ENCODE data around the gene TTC16. TPM values are rescaled to one million over a fixed set of nuclear protein-coding genes. Genes with fewer than 3 reads are reported as not detected.

The TTC16 gene
- total and polyA plus RNA-seq, 2 donors (not counting 1 experiment from before 2014, with no cell fraction given): 0.25 TPM; not detected in 1

GRCh38 chr9:127765418-127765817, 49.5 kb downstream of the TTC16 start:
- CTCF ChIA-PET: interaction anchor here (0.5 to 3.6 kb wide), 7 partner anchors 13 to 190 kb away, joined by 3 to 25 read pairs (median 4); partner anchors contain the start of genes CDK9, SH2D3C and TOR2A
- whole genome bisulfite sequencing (ENCODE audit: insufficient coverage): 91% methylated on average over 1 of the region's 1 CpG
- H2AFZ ChIP-seq (ENCODE audit: insufficient read depth, low read depth, low read length, poor library complexity, severe bottlenecking): no peak overlapping the region
- no peak overlapping the region for H3K9ac ChIP-seq (ENCODE audit: low read length)
- Mint-ChIP-seq H3K27me3 (no peaks in the 10 kb centered on the region), H3K9me3 (ENCODE audit: insufficient read depth) (no peaks in the 10 kb centered on the region), H3K4me1 (peaks cover 73% of the 10 kb centered on the region), H3K4me3 (no peak overlapping the region), H3K27ac (peak overlapping the region; percentile 66)
- peaks cover 0 to 89% of the 10 kb centered on the region in 2 experiments for H3K36me3 ChIP-seq (replicated peaks in 1 of 2; ENCODE audit: control extremely low read depth in 1 of 2, control insufficient read depth in 1 of 2, extremely low read depth in 1 of 2, insufficient read depth in 2 of 2, low read length in 1 of 2)
- H3K4me2 ChIP-seq (replicated peaks; ENCODE audit: low read depth, low read length, poor library complexity, severe bottlenecking): no peak overlapping the region
- H3K79me2 ChIP-seq (ENCODE audit: control insufficient read depth, insufficient read depth, low read length): peaks cover 100% of the 10 kb centered on the region
- DNase-seq: no peak
- no peak overlapping the region for H3K27ac ChIP-seq (ENCODE audit: low read length in 2 of 2)
- POLR2A ChIA-PET: no interaction called here
- H4K20me1 ChIP-seq (ENCODE audit: control insufficient read depth, insufficient read depth, low read length, poor library complexity, severe bottlenecking): peaks cover 100% of the 10 kb centered on the region
- no peak for ATAC-seq (ENCODE audit: low read depth)
- TF ChIP-seq EZH2 (IDR thresholded peaks at IDR 0.05; ENCODE audit: borderline replicate concordance, insufficient read depth, low read depth, low read length, poor library complexity, severe bottlenecking) (no peak), CTCF (IDR thresholded peaks at IDR 0.05) (no peak)
- intact Hi-C loops (cut with micrococcal nuclease): no loop called here
- H3K27me3 ChIP-seq (replicated peaks in 1 of 4; ENCODE audit: control extremely low read depth in 1 of 4, control insufficient read depth in 3 of 4, insufficient read depth in 4 of 4, low read length in 3 of 4): no peaks in the 10 kb centered on the region
- H3K4me1 ChIP-seq (ENCODE audit: control insufficient read depth in 2 of 2, insufficient read depth in 2 of 2, low read length in 2 of 2): peaks cover 35 to 58% of the 10 kb centered on the region in 2 donors
- H3K9me3 ChIP-seq (ENCODE audit: control extremely low read depth in 1 of 3, control insufficient read depth in 2 of 3, insufficient read depth in 1 of 3, low read length in 2 of 3): no peaks in the 10 kb centered on the region
- H3K4me3 ChIP-seq (ENCODE audit: control extremely low read depth in 1 of 5, extremely low read depth in 1 of 5, insufficient read depth in 1 of 5, low read depth in 2 of 5, low read length in 4 of 5): no peak overlapping the region

- peaks cover 84% of the 10 kb centered on the region for H3K4me1 Mint-ChIP-seq
- H3K9me3 ChIP-seq (ENCODE audit: control extremely low read depth in 1 of 3, control insufficient read depth in 2 of 3, insufficient read depth in 1 of 3, low read length in 2 of 3): no peaks in the 10 kb centered on the region
- TF ChIP-seq EZH2 (IDR thresholded peaks at IDR 0.05; ENCODE audit: borderline replicate concordance, insufficient read depth, low read depth, low read length, poor library complexity, severe bottlenecking) (no peak), CTCF (IDR thresholded peaks at IDR 0.05) (no peak)
- peaks cover 98% of the 10 kb centered on the region for H4K20me1 ChIP-seq (ENCODE audit: control insufficient read depth, insufficient read depth, low read length, poor library complexity, severe bottlenecking)
- no peak overlapping the region for H3K9ac ChIP-seq (ENCODE audit: low read length)
- ATAC-seq (ENCODE audit: low read depth): no peak
- no peak overlapping the region for H3K4me3 ChIP-seq (ENCODE audit: control extremely low read depth in 1 of 5, extremely low read depth in 1 of 5, insufficient read depth in 1 of 5, low read depth in 2 of 5, low read length in 4 of 5)
- DNase-seq: no peak
- no peaks in the 10 kb centered on the region for H3K27me3 ChIP-seq (replicated peaks in 1 of 4; ENCODE audit: control extremely low read depth in 1 of 4, control insufficient read depth in 3 of 4, insufficient read depth in 4 of 4, low read length in 3 of 4)
- H3K79me2 ChIP-seq (ENCODE audit: control insufficient read depth, insufficient read depth, low read length): peaks cover 94% of the 10 kb centered on the region
- CTCF ChIA-PET: interaction anchor here (0.9 to 2.9 kb wide), 4 partner anchors 24 to 153 kb away, joined by 4 to 18 read pairs (median 4); partner anchors contain the start of gene TOR2A
- no peaks in the 10 kb centered on the region for H3K9me3 Mint-ChIP-seq (ENCODE audit: insufficient read depth)
- POLR2A ChIA-PET: interaction anchor here (0.5 to 0.6 kb wide), 3 partner anchors 302 to 481 kb away, joined by 3 read pairs; no protein-coding TSS in a partner anchor
- peaks cover 44 to 68% of the 10 kb centered on the region in 2 donors for H3K4me1 ChIP-seq (ENCODE audit: control insufficient read depth in 2 of 2, insufficient read depth in 2 of 2, low read length in 2 of 2)
- peak overlapping the region; percentile 82 for H3K27ac Mint-ChIP-seq
- WGBS (ENCODE audit: insufficient coverage): 100% methylated on average over 1 of the region's 3 CpGs
- no peaks in the 10 kb centered on the region for H3K27me3 Mint-ChIP-seq
- H3K27ac ChIP-seq (ENCODE audit: low read length in 2 of 2): peak overlapping the region in 1 of 2 donors; percentile 94
- H3K4me2 ChIP-seq (replicated peaks; ENCODE audit: low read depth, low read length, poor library complexity, severe bottlenecking): peak overlapping the region; percentile 52
- peaks cover 0 to 82% of the 10 kb centered on the region in 2 experiments for H3K36me3 ChIP-seq (replicated peaks in 1 of 2; ENCODE audit: control extremely low read depth in 1 of 2, control insufficient read depth in 1 of 2, extremely low read depth in 1 of 2, insufficient read depth in 2 of 2, low read length in 1 of 2)
- H3K4me3 Mint-ChIP-seq: peak overlapping the region; percentile 45
- intact Hi-C loops (cut with micrococcal nuclease): no loop called here
- H2AFZ ChIP-seq (ENCODE audit: insufficient read depth, low read depth, low read length, poor library complexity, severe bottlenecking): no peak overlapping the region
Observed at GRCh38 chr9:127767410-127767809, 51.5 kb downstream of the TTC16 start.
